HG03175 (cell line): Measurements from ENCODE around the gene SLC25A11.
"Not testable (repeated sequence)": the region's sequence is repeated elsewhere in the genome, so short reads cannot be mapped to it uniquely, and the experiment has no call there.

Experiments used
- ATAC-seq: cut with Tn5 transposase; IDR thresholded peaks from one replicate; pipeline ENCODE4 v1.9.1; 2021; ENCODE audit warnings: mild to moderate bottlenecking, moderate library complexity; ENCODE audit not compliant: unreplicated experiment

The SLC25A11 gene

GRCh38 chr17:4945944-4946280 is 6.1 kb upstream of the SLC25A11 start:
- ATAC-seq, result no peak

GRCh38 chr17:4945176-4945943 is 5.5 kb upstream of the SLC25A11 start:
- no peak for ATAC-seq

GRCh38 chr17:4944554-4945175 is 4.8 kb upstream of the SLC25A11 start:
- no peak for ATAC-seq

- ATAC-seq, result no peak
Measured at GRCh38 chr17:4944163-4944553, 4.3 kb upstream of the SLC25A11 start.

GRCh38 chr17:4942760-4943508 is 3.1 kb upstream of the SLC25A11 start:
- ATAC-seq, result no peak

- ATAC-seq, result no peak
Measured at GRCh38 chr17:4941319-4941610, 1.4 kb upstream of the SLC25A11 start.

- ATAC-seq, result no peak
Measured at GRCh38 chr17:4940555-4941318, 891 bp upstream of the SLC25A11 start.

- no peak for ATAC-seq
Measured at GRCh38 chr17:4939546-4939795, 375 bp downstream of the SLC25A11 start.

GRCh38 chr17:4938688-4939545 is 929 bp downstream of the SLC25A11 start:
- no peak for ATAC-seq

GRCh38 chr17:4938069-4938491 is 1.8 kb downstream of the SLC25A11 start:
- ATAC-seq, result no peak

- no peak for ATAC-seq
Measured at GRCh38 chr17:4937553-4937952, 2.3 kb downstream of the SLC25A11 start.

- ATAC-seq, result no peak
Measured at GRCh38 chr17:4936436-4936835, 3.4 kb downstream of the SLC25A11 start.

- no peak for ATAC-seq
Measured at GRCh38 chr17:4935650-4936049, 4.2 kb downstream of the SLC25A11 start.

- no peak for ATAC-seq
Measured at GRCh38 chr17:4934173-4934979, 5.5 kb downstream of the SLC25A11 start.

GRCh38 chr17:4933646-4934045 is 6.2 kb downstream of the SLC25A11 start:
- no peak for ATAC-seq

- ATAC-seq, result no peak
Measured at GRCh38 chr17:4932756-4933155, 7.1 kb downstream of the SLC25A11 start.

GRCh38 chr17:4931963-4932362 is 7.9 kb downstream of the SLC25A11 start, which contains the start of gene GP1BA:
TSS of gene GP1BA (plus strand) at chr17:4932277. CDS start at chr17:4932605, 328 bp downstream.
- ATAC-seq, result no peak

- ATAC-seq, result no peak
Measured at GRCh38 chr17:4928881-4929280, 11.0 kb downstream of the SLC25A11 start.

- ATAC-seq, result not testable (repeated sequence)
Measured at GRCh38 chr17:4926577-4927335, 13.1 kb downstream of the SLC25A11 start.
